ENCODE results near the gene LY6G6C. TPM values are rescaled to one million over a fixed set of nuclear protein-coding genes. Genes with fewer than 3 reads are reported as not detected.

LY6G6C gene
- total RNA-seq, 1 experiment from 2014 or later = 0.80 TPM

DNA sequence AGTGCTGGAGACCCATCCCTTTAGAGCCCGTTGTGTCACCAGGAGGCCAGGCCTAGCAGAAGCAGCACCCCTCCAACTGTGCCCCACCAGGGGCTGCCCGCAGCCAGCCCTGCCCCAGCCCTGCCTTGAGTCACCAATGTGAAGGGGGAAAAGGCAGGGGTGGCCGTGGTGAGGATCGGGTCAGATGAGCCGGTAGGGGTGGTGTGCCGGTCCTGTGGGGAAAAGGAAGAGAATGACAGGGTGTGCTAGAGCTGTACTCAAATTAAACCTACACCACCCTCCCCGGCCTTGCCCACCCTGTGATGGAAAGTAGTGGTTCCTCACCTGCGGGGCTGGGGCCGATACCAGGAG lies 44.0 kb upstream of the LY6G6C start:
- no peaks in the 10 kb centered on the region for H3K27me3 ChIP-seq (replicated peaks; ENCODE audit: insufficient read depth, low read depth, low read length, poor library complexity)
- intact Hi-C loops (cut with micrococcal nuclease; ENCODE audit: unreplicated experiment) = no loop called here
- no peak for DNase-seq (ENCODE audit: low spot score)
- no TSS peak for BruUV-seq (replicated peaks)
- ChIA-PET CTCF (no interaction called here), POLR2A (ENCODE audit: low non-redundant PET) (no interaction called here)
- peaks cover 33% of the 10 kb centered on the region for H3K36me3 ChIP-seq (ENCODE audit: insufficient read depth, low read length, poor library complexity, severe bottlenecking)
- no peak for TF ChIP-seq EZH2 (IDR thresholded peaks at IDR 0.05; ENCODE audit: borderline replicate concordance, low read depth, low read length, poor library complexity, severe bottlenecking)
- TF ChIP-seq, protein P1, sequence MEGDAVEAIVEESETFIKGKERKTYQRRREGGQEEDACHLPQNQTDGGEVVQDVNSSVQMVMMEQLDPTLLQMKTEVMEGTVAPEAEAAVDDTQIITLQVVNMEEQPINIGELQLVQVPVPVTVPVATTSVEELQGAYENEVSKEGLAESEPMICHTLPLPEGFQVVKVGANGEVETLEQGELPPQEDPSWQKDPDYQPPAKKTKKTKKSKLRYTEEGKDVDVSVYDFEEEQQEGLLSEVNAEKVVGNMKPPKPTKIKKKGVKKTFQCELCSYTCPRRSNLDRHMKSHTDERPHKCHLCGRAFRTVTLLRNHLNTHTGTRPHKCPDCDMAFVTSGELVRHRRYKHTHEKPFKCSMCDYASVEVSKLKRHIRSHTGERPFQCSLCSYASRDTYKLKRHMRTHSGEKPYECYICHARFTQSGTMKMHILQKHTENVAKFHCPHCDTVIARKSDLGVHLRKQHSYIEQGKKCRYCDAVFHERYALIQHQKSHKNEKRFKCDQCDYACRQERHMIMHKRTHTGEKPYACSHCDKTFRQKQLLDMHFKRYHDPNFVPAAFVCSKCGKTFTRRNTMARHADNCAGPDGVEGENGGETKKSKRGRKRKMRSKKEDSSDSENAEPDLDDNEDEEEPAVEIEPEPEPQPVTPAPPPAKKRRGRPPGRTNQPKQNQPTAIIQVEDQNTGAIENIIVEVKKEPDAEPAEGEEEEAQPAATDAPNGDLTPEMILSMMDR (conservative IDR thresholded peaks at IDR 0.05; ENCODE audit: low read depth, low read length) = no peak
- no peaks in the 10 kb centered on the region for H3K9me3 ChIP-seq (ENCODE audit: low read depth, low read length, poor library complexity, severe bottlenecking)
- H3K4me1 ChIP-seq (ENCODE audit: insufficient read depth, low read length, poor library complexity, severe bottlenecking) = no peaks in the 10 kb centered on the region
- no peak overlapping the region for H3K4me3 ChIP-seq (ENCODE audit: low read depth, low read length, poor library complexity, severe bottlenecking)
- no peak overlapping the region for H3K27ac ChIP-seq (ENCODE audit: low read depth, low read length, poor library complexity, severe bottlenecking)

DNA sequence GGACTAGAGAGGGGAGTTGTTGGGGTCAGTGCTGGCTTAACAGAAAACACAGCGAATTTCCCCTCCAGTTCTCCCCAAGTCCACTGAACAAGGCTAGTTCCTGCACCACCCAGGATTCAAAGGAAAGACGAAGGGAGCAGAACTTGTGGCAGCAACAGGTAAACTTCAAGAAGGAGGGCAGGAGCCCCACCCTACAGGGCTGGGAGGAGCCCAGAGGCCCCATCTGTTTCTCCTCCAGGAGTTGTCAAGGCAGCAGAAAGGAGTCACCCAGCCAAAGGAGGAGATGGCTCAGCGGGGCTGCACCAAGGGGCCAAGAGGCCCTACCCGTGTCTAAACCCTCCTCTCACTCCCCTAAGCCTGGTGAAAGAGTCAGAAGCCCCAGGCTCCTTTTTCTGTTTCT lies 42.7 kb upstream of the LY6G6C start:
- no peak for TF ChIP-seq EZH2 (IDR thresholded peaks at IDR 0.05; ENCODE audit: borderline replicate concordance, low read depth, low read length, poor library complexity, severe bottlenecking)
- TF ChIP-seq, protein P1 (conservative IDR thresholded peaks at IDR 0.05; ENCODE audit: low read depth, low read length) = no peak
- DNase-seq (ENCODE audit: low spot score) = no peak
- H3K27ac ChIP-seq (ENCODE audit: low read depth, low read length, poor library complexity, severe bottlenecking) = peak overlapping the region; percentile 23
- TSS peak; percentile 46 for BruUV-seq (replicated peaks)
- H3K27me3 ChIP-seq (replicated peaks; ENCODE audit: insufficient read depth, low read depth, low read length, poor library complexity) = no peaks in the 10 kb centered on the region
- no peaks in the 10 kb centered on the region for H3K4me1 ChIP-seq (ENCODE audit: insufficient read depth, low read length, poor library complexity, severe bottlenecking)
- ChIA-PET POLR2A (ENCODE audit: low non-redundant PET) (no interaction called here), CTCF (no interaction called here)
- no peaks in the 10 kb centered on the region for H3K9me3 ChIP-seq (ENCODE audit: low read depth, low read length, poor library complexity, severe bottlenecking)
- intact Hi-C loops (cut with micrococcal nuclease; ENCODE audit: unreplicated experiment) = no loop called here
- H3K4me3 ChIP-seq (ENCODE audit: low read depth, low read length, poor library complexity, severe bottlenecking) = no peak overlapping the region
- H3K36me3 ChIP-seq (ENCODE audit: insufficient read depth, low read length, poor library complexity, severe bottlenecking) = peaks cover 46% of the 10 kb centered on the region

DNA sequence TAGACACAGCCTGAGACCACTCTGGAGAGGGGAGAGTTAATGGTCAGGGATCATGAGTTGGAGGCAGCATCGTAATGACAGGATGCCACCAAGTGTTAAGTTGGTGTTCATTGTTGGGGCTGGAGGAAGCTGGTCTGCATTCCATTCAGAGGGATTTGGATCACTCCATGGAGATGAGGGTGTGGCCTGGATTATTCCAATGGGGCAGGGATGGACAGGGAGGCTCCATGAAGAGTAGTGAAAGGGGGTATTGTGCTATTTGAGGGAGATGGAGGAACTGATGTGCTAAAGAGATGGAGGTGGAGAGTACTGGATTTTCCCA lies 42.0 kb upstream of the LY6G6C start:
- peak overlapping the region; percentile 57 for H3K27ac ChIP-seq (ENCODE audit: low read depth, low read length, poor library complexity, severe bottlenecking)
- H3K27me3 ChIP-seq (replicated peaks; ENCODE audit: insufficient read depth, low read depth, low read length, poor library complexity) = no peaks in the 10 kb centered on the region
- ChIA-PET POLR2A (ENCODE audit: low non-redundant PET) (no interaction called here), CTCF (no interaction called here)
- no peaks in the 10 kb centered on the region for H3K9me3 ChIP-seq (ENCODE audit: low read depth, low read length, poor library complexity, severe bottlenecking)
- peak; percentile 59 for DNase-seq (ENCODE audit: low spot score)
- H3K4me3 ChIP-seq (ENCODE audit: low read depth, low read length, poor library complexity, severe bottlenecking) = no peak overlapping the region
- intact Hi-C loops (cut with micrococcal nuclease; ENCODE audit: unreplicated experiment) = no loop called here
- no peak for TF ChIP-seq EZH2 (IDR thresholded peaks at IDR 0.05; ENCODE audit: borderline replicate concordance, low read depth, low read length, poor library complexity, severe bottlenecking)
- TF ChIP-seq, protein P1 (conservative IDR thresholded peaks at IDR 0.05; ENCODE audit: low read depth, low read length) = no peak
- BruUV-seq (replicated peaks) = no TSS peak
- peaks cover 53% of the 10 kb centered on the region for H3K36me3 ChIP-seq (ENCODE audit: insufficient read depth, low read length, poor library complexity, severe bottlenecking)
- no peaks in the 10 kb centered on the region for H3K4me1 ChIP-seq (ENCODE audit: insufficient read depth, low read length, poor library complexity, severe bottlenecking)
